Gastrocnemius medialis (tissue), 4 donors: Measurements from ENCODE around the gene SPPL2C.

Source experiments
- POLR2A ChIP-seq, 2 donors: fragments of 450-650 bp; IDR thresholded peaks; one replicate each; pipeline ENCODE4 v1.6.1; 2017; ENCODE audit warnings: antibody characterized with exemption in 2 of 2, mild to moderate bottlenecking in 2 of 2, moderate library complexity in 2 of 2
- TF ChIP-seq, protein P1 (sequence below), 5 experiments: fragments of 450-650 bp in 3 of 5; fragments of 200-600 bp in 2 of 5; sonication (generic) in 2 of 5; IDR thresholded peaks in 4 of 5; conservative IDR thresholded peaks in 1 of 5; 1 replicate in 4 of 5; 2 replicates in 1 of 5; pipeline ENCODE4 v1.5.1; 2016 to 2019; ENCODE audit warnings: antibody characterized with exemption in 5 of 5, mild to moderate bottlenecking in 3 of 5, moderate library complexity in 3 of 5

DNA sequence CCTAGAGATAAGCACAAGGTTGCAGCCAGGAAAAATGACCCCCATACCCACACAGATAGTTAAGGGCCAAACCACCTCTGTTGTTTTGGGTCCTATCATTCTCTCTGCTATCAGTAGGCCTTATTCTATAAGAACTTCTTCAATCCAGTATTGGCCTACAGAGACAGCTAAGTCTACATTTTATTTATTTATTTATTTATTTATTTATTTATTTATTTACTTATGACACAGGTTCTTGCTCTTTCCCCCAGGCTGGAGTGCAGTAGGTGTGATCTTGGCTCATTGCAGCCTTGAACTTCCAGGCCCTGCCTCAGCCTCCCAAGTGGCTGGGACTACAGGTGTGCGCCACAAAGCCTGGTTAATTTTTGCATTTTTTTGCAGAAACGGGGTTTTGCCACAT is 42.2 kb downstream of the SPPL2C start:
- TF ChIP-seq, protein P1, sequence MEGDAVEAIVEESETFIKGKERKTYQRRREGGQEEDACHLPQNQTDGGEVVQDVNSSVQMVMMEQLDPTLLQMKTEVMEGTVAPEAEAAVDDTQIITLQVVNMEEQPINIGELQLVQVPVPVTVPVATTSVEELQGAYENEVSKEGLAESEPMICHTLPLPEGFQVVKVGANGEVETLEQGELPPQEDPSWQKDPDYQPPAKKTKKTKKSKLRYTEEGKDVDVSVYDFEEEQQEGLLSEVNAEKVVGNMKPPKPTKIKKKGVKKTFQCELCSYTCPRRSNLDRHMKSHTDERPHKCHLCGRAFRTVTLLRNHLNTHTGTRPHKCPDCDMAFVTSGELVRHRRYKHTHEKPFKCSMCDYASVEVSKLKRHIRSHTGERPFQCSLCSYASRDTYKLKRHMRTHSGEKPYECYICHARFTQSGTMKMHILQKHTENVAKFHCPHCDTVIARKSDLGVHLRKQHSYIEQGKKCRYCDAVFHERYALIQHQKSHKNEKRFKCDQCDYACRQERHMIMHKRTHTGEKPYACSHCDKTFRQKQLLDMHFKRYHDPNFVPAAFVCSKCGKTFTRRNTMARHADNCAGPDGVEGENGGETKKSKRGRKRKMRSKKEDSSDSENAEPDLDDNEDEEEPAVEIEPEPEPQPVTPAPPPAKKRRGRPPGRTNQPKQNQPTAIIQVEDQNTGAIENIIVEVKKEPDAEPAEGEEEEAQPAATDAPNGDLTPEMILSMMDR (IDR thresholded peaks at IDR 0.05 in 4 of 5, conservative IDR thresholded peaks at IDR 0.05 in 1 of 5), result no peak
- no peak for TF ChIP-seq POLR2A (IDR thresholded peaks at IDR 0.05)
